GM12878 (cell line): ENCODE data around the gene CCL2. TPM values are rescaled to one million over a fixed set of nuclear protein-coding genes. Genes with fewer than 3 reads are reported as not detected.

Source experiments
- FOXK2 ChIP-seq: fragments of 450-650 bp; IDR thresholded peaks from 2 replicates; pipeline ENCODE4 v1.6.1; 2017; ENCODE audit warnings: mild to moderate bottlenecking, moderate library complexity
- HDAC2 ChIP-seq: fragments of 200-600 bp; sonication (generic); IDR thresholded peaks from 2 replicates; pipeline ENCODE4 v1.6.1; 2017
- SREBF2 ChIP-seq: IDR thresholded peaks from 2 replicates; pipeline ENCODE4 v1.6.1; 2012; ENCODE audit warnings: mild to moderate bottlenecking, low read length
- STAT3 ChIP-seq: IDR thresholded peaks from 2 replicates; pipeline ENCODE4 v1.6.1; 2011; ENCODE audit warnings: low read depth, low read length, improper control_type of control experiment
- ZNF24 ChIP-seq: fragments of 450-650 bp; IDR thresholded peaks from 2 replicates; pipeline ENCODE4 v1.6.1; 2017; ENCODE audit warnings: antibody characterized with exemption, mild to moderate bottlenecking
- polyA plus RNA-seq, 11 experiments: library from polyadenylated mRNA; depleted of rRNA in 4 of 11; unstranded in 6 of 11; stranded (reverse) in 5 of 11; fragments of >200 nt; fragmentation: Nextera tagmentation in 4 of 11; fragmentation: Illumina TruSeq in 1 of 11; extraction: Ambion mirVana in 4 of 11; extraction: Trizol in 1 of 11; gene quantifications; 1 replicate in 1 of 11; 2 replicates in 10 of 11; pipeline versions ENCODE4 v1.2.1 to v1.2.3, GENCODE V29; 2011 to 2016; ENCODE audit warnings: inconsistent platforms in 2 of 11, missing spikeins in 2 of 11, low read depth in 1 of 11
- total RNA-seq, 4 experiments: library from RNA; depleted of rRNA in 3 of 4; stranded (reverse); fragments of >200 nt in 3 of 4; fragmentation: Illumina TruSeq in 1 of 4; extraction: Trizol in 1 of 4; gene quantifications; 2 replicates each; pipeline versions ENCODE4 v1.2.1 to v1.2.3, GENCODE V29; 2013 to 2021
- TF ChIP-seq, protein P1 (sequence below): fragments of 450-650 bp; IDR thresholded peaks from 2 replicates; pipeline ENCODE4 v1.6.1; 2018; ENCODE audit warnings: mild to moderate bottlenecking, low read depth, moderate library complexity; ENCODE audit not compliant: partially characterized antibody
- TF ChIP-seq, protein P2 (sequence below): fragments of 150-350 bp; IDR thresholded peaks from 2 replicates; pipeline ENCODE4 v1.6.1; 2016; ENCODE audit warnings: low read depth, low read length
- TF ChIP-seq, protein P3 (sequence below): fragments of 450-650 bp; IDR thresholded peaks from 2 replicates; pipeline ENCODE4 v1.6.1; 2017; ENCODE audit warnings: mild to moderate bottlenecking, low read depth, inconsistent platforms; ENCODE audit not compliant: poor library complexity, severe bottlenecking
- TF ChIP-seq, protein P4 (sequence below), 3 experiments: IDR thresholded peaks in 2 of 3; conservative IDR thresholded peaks in 1 of 3; 2 replicates each; pipeline ENCODE4 v1.5.1; 2011; ENCODE audit warnings: low read depth in 3 of 3, low read length in 3 of 3, mild to moderate bottlenecking in 3 of 3, control low read depth in 2 of 3, moderate library complexity in 2 of 3, inconsistent platforms in 1 of 3, mixed read lengths in 1 of 3; ENCODE audit not compliant: control insufficient read depth in 2 of 3, insufficient read depth in 1 of 3; ENCODE audit errors: extremely low read depth in 1 of 3
- TF ChIP-seq, protein P5 (sequence below): fragments of 450-650 bp; formaldehyde crosslinking; IDR thresholded peaks from 2 replicates; pipeline ENCODE4 v1.4.0; 2022; ENCODE audit warnings: mild to moderate bottlenecking, moderate library complexity
- TF ChIP-seq, protein P6 (sequence below): fragments of 450-650 bp; IDR thresholded peaks from 2 replicates; pipeline ENCODE4 v1.6.1; 2014; ENCODE audit warnings: mild to moderate bottlenecking

CCL2 gene
- total and polyA plus RNA-seq, 10 of the 15 experiments (the other 5 are each of a cell fraction or from before 2014, with no cell fraction given): 0.16 to 0.18 TPM; not detected in 8

DNA sequence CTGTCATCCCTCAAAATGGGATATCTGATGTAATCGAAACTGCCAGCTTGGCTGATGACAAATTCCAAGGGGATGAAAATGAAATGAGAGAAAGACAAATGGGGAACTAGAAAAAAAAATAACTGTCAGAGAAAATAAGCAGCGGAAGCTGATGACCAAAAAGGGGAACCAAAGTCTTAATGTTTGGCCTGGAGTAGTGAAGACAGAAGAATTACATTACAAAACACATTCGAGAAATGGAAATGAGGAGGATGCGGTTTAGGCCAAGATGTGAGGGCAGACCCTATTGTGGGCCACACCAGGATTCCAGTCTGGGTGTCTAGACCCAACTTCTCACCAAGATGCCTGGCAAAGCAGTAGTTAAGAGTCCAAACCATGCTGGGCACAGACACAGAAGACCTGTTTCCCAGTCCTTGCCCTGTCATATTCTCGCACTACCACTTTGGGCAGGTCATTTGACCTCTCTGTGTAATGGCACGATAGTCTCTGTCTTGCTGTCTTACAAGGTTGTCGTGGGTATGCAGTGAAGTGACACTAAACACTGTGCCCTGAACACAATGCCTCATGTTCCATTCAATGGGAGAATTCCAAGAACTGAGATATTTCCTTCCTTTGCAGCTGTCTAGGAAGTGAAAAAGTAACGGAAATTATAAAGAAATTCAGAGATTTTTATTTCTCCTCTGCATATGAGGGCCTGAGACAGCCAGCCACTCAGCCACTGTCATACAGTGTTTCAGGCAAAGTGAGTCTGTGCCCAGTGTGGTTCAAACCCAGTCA, 12.3 kb upstream of the CCL2 start (continued):
- TF ChIP-seq, protein P1, sequence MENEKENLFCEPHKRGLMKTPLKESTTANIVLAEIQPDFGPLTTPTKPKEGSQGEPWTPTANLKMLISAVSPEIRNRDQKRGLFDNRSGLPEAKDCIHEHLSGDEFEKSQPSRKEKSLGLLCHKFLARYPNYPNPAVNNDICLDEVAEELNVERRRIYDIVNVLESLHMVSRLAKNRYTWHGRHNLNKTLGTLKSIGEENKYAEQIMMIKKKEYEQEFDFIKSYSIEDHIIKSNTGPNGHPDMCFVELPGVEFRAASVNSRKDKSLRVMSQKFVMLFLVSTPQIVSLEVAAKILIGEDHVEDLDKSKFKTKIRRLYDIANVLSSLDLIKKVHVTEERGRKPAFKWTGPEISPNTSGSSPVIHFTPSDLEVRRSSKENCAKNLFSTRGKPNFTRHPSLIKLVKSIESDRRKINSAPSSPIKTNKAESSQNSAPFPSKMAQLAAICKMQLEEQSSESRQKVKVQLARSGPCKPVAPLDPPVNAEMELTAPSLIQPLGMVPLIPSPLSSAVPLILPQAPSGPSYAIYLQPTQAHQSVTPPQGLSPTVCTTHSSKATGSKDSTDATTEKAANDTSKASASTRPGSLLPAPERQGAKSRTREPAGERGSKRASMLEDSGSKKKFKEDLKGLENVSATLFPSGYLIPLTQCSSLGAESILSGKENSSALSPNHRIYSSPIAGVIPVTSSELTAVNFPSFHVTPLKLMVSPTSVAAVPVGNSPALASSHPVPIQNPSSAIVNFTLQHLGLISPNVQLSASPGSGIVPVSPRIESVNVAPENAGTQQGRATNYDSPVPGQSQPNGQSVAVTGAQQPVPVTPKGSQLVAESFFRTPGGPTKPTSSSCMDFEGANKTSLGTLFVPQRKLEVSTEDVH: no peak
- TF ChIP-seq STAT3: no peak
- TF ChIP-seq HDAC2: no peak
- TF ChIP-seq, protein P2, sequence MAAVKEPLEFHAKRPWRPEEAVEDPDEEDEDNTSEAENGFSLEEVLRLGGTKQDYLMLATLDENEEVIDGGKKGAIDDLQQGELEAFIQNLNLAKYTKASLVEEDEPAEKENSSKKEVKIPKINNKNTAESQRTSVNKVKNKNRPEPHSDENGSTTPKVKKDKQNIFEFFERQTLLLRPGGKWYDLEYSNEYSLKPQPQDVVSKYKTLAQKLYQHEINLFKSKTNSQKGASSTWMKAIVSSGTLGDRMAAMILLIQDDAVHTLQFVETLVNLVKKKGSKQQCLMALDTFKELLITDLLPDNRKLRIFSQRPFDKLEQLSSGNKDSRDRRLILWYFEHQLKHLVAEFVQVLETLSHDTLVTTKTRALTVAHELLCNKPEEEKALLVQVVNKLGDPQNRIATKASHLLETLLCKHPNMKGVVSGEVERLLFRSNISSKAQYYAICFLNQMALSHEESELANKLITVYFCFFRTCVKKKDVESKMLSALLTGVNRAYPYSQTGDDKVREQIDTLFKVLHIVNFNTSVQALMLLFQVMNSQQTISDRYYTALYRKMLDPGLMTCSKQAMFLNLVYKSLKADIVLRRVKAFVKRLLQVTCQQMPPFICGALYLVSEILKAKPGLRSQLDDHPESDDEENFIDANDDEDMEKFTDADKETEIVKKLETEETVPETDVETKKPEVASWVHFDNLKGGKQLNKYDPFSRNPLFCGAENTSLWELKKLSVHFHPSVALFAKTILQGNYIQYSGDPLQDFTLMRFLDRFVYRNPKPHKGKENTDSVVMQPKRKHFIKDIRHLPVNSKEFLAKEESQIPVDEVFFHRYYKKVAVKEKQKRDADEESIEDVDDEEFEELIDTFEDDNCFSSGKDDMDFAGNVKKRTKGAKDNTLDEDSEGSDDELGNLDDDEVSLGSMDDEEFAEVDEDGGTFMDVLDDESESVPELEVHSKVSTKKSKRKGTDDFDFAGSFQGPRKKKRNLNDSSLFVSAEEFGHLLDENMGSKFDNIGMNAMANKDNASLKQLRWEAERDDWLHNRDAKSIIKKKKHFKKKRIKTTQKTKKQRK: no peak
- TF ChIP-seq, protein P3, sequence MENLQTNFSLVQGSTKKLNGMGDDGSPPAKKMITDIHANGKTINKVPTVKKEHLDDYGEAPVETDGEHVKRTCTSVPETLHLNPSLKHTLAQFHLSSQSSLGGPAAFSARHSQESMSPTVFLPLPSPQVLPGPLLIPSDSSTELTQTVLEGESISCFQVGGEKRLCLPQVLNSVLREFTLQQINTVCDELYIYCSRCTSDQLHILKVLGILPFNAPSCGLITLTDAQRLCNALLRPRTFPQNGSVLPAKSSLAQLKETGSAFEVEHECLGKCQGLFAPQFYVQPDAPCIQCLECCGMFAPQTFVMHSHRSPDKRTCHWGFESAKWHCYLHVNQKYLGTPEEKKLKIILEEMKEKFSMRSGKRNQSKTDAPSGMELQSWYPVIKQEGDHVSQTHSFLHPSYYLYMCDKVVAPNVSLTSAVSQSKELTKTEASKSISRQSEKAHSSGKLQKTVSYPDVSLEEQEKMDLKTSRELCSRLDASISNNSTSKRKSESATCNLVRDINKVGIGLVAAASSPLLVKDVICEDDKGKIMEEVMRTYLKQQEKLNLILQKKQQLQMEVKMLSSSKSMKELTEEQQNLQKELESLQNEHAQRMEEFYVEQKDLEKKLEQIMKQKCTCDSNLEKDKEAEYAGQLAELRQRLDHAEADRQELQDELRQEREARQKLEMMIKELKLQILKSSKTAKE: no peak
- TF ChIP-seq, protein P4, sequence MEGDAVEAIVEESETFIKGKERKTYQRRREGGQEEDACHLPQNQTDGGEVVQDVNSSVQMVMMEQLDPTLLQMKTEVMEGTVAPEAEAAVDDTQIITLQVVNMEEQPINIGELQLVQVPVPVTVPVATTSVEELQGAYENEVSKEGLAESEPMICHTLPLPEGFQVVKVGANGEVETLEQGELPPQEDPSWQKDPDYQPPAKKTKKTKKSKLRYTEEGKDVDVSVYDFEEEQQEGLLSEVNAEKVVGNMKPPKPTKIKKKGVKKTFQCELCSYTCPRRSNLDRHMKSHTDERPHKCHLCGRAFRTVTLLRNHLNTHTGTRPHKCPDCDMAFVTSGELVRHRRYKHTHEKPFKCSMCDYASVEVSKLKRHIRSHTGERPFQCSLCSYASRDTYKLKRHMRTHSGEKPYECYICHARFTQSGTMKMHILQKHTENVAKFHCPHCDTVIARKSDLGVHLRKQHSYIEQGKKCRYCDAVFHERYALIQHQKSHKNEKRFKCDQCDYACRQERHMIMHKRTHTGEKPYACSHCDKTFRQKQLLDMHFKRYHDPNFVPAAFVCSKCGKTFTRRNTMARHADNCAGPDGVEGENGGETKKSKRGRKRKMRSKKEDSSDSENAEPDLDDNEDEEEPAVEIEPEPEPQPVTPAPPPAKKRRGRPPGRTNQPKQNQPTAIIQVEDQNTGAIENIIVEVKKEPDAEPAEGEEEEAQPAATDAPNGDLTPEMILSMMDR (IDR thresholded peaks at IDR 0.05 in 2 of 3, conservative IDR thresholded peaks at IDR 0.05 in 1 of 3; ENCODE audit: control insufficient read depth in 2 of 3, extremely low read depth in 1 of 3, insufficient read depth in 1 of 3, low read depth in 3 of 3, low read length in 3 of 3): no peak
- TF ChIP-seq, protein P5, sequence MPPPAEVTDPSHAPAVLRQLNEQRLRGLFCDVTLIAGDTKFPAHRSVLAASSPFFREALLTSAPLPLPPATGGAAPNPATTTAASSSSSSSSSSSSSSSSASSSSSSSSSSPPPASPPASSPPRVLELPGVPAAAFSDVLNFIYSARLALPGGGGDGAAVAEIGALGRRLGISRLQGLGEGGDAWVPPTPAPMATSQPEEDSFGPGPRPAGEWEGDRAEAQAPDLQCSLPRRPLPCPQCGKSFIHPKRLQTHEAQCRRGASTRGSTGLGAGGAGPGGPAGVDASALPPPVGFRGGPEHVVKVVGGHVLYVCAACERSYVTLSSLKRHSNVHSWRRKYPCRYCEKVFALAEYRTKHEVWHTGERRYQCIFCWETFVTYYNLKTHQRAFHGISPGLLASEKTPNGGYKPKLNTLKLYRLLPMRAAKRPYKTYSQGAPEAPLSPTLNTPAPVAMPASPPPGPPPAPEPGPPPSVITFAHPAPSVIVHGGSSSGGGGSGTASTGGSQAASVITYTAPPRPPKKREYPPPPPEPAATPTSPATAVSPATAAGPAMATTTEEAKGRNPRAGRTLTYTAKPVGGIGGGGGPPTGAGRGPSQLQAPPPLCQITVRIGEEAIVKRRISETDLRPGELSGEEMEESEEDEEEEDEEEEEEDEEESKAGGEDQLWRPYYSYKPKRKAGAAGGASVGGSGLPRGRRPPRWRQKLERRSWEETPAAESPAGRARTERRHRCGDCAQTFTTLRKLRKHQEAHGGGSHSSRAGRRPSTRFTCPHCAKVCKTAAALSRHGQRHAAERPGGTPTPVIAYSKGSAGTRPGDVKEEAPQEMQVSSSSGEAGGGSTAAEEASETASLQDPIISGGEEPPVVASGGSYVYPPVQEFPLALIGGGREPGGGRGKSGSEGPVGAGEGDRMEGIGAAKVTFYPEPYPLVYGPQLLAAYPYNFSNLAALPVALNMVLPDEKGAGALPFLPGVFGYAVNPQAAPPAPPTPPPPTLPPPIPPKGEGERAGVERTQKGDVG (CRISPR knock-in tag): no peak
- TF ChIP-seq, protein P6, sequence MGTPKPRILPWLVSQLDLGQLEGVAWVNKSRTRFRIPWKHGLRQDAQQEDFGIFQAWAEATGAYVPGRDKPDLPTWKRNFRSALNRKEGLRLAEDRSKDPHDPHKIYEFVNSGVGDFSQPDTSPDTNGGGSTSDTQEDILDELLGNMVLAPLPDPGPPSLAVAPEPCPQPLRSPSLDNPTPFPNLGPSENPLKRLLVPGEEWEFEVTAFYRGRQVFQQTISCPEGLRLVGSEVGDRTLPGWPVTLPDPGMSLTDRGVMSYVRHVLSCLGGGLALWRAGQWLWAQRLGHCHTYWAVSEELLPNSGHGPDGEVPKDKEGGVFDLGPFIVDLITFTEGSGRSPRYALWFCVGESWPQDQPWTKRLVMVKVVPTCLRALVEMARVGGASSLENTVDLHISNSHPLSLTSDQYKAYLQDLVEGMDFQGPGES: no peak
- no peak for TF ChIP-seq ZNF24
- no peak for TF ChIP-seq SREBF2
- no peak for TF ChIP-seq FOXK2
